Smooth muscle cell of the brain vasculature (primary cell): ENCODE measurements around the gene MISP3.

ENCODE experiments used
- DNase-seq: peaks from one replicate; pipeline ENCODE4 v3.0.0-alpha.2; 2012; ENCODE audit warnings: low read depth, low spot score

Gene MISP3

GRCh38 chr19:14119644-14120496, 47.3 kb downstream of the MISP3 start:
- DNase-seq: no peak

DNA sequence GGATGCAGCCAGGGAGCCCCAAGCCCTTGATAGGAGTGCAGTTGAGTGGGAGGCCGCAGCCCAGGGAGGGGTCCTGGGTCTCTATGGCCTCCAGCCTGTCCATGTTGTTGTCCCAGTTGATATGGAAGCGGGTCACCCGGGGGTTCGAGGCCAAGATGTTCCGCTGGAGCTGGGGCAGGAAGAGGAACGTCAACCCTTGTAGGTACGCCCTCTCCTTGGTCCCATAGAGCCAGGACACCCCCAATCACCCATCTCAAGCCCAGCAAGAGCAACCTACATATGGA, 47.9 kb downstream of the MISP3 start:
- DNase-seq: no peak

DNA sequence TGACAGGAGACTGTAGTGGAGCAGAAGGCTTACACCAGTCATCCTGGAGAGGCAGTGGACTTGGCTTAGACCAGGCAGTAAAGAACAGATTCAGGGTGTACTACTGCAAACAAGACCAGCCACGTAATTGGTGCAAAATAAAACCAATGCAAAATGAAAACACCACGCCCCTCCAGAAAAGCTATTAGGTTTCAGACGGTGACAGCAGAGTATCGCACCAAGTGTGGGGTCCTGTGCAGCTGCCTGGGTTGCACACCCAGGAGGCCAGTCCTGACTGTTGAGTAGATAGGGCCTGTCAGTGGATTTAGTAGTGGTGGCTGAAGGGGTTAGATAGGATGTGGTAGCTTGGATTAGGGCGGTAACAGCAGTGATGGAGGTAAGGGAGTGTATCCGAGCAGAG, 50.3 kb downstream of the MISP3 start:
- DNase-seq: no peak
